Peyer's patch (tissue), 4 donors: Measurements from ENCODE around the gene NGB. TPM values are rescaled to one million over a fixed set of nuclear protein-coding genes. Genes with fewer than 3 reads are reported as not detected.

Source experiments
- DNase-seq, 3 donors: peaks; one replicate each; pipeline ENCODE4 v3.0.0-alpha.2; 2017 to 2019
- H3K27ac ChIP-seq, 4 donors: fragments of 200-600 bp; sonication (generic); one replicate each; pipeline ENCODE4 v1.5.1; 2016 to 2019
- H3K27me3 ChIP-seq, 2 donors: fragments of 200-600 bp; sonication (generic); one replicate each; pipeline ENCODE4 v1.5.1; 2019
- H3K36me3 ChIP-seq, 3 donors: fragments of 200-600 bp; sonication (generic); one replicate each; pipeline ENCODE4 v1.5.1; 2016 to 2019
- H3K4me1 ChIP-seq, 4 donors: fragments of 200-600 bp; sonication (generic); one replicate each; pipeline ENCODE4 v1.5.1; 2016 to 2019
- H3K4me3 ChIP-seq, 4 donors: fragments of 200-600 bp; sonication (generic); 1 replicate in 3 of 4; 2 replicates in 1 of 4; pipeline ENCODE4 v1.5.1; 2016 to 2019; ENCODE audit warnings: mild to moderate bottlenecking in 1 of 4
- H3K9me3 ChIP-seq, 4 donors: fragments of 200-600 bp; sonication (generic); one replicate each; pipeline ENCODE4 v1.5.1; 2016 to 2019; ENCODE audit warnings: mild to moderate bottlenecking in 1 of 4
- CTCF ChIP-seq, 6 experiments: fragments of 450-650 bp in 4 of 6; fragments of 200-600 bp in 2 of 6; sonication (generic) in 1 of 6; IDR thresholded peaks; one replicate each; pipeline ENCODE4 v1.5.1; 2017 to 2019; ENCODE audit warnings: antibody characterized with exemption in 6 of 6, mild to moderate bottlenecking in 3 of 6, moderate library complexity in 1 of 6
- POLR2A ChIP-seq, 2 donors: fragments of 450-650 bp; IDR thresholded peaks; one replicate each; pipeline ENCODE4 v1.5.1; 2017; ENCODE audit warnings: antibody characterized with exemption in 2 of 2, mild to moderate bottlenecking in 2 of 2, moderate library complexity in 2 of 2
- small RNA-seq, 2 donors: library from RNA; depleted of rRNA; stranded (forward); fragments of <200 nt; gene quantifications; one replicate each; pipeline ENCODE3, GENCODE V24; 2016
- total RNA-seq, 4 donors: library from RNA; depleted of rRNA; stranded (reverse); fragments of >200 nt; gene quantifications; one replicate each; pipeline ENCODE4 v1.1.0, GENCODE V29; 2016

The NGB gene
- total RNA-seq, 4 donors from 2014 or later, result not detected

GRCh38 chr14:77222546-77223225 is 48.3 kb downstream of the NGB start:
- Histone ChIP-seq H3K4me3 (no peak overlapping the region), H3K4me1 (no peaks in the 10 kb centered on the region), H3K27ac (no peak overlapping the region), H3K36me3 (no peaks in the 10 kb centered on the region), H3K27me3 (no peaks in the 10 kb centered on the region), H3K9me3 (no peaks in the 10 kb centered on the region)
- no peak for DNase-seq
- TF ChIP-seq CTCF (IDR thresholded peaks at IDR 0.05) (no peak), POLR2A (IDR thresholded peaks at IDR 0.05) (no peak)

DNA sequence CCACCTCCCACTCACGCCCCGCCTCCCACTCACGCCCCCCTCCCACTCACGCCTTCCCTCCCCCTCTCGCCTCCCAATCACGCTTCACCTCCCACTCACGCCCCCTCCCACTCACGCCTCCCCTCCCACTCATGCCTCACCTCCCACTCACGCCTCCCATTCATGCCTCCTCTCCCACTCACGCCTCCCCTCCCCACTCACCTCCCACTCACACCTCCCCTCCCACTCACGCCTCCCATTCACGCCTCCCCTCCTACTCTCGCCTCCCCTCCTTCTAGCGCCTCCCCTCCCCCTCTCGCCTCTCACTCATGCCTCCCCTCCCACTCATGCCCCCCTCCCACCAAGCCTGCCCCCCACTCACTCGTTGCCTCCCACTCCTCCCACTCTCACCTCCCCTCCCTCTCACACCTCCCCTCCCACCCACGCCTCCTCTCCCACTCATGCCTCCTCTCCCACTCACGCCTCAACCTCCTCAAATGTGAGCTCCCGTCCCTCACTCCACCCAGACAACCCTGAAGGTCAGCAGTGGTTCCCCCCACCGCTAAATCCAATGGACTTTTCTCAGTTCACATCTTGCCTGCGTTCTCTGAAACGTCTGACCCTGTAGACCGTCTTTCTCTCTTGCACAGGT is 49.6 kb downstream of the NGB start:
- Histone ChIP-seq H3K27ac (no peak overlapping the region), H3K27me3 (no peaks in the 10 kb centered on the region), H3K36me3 (no peaks in the 10 kb centered on the region), H3K9me3 (no peaks in the 10 kb centered on the region), H3K4me3 (no peak overlapping the region), H3K4me1 (no peaks in the 10 kb centered on the region)
- no peak for DNase-seq
- TF ChIP-seq POLR2A (IDR thresholded peaks at IDR 0.05) (no peak), CTCF (IDR thresholded peaks at IDR 0.05) (no peak)

GRCh38 chr14:77220246-77221017 is 50.6 kb downstream of the NGB start:
- Histone ChIP-seq H3K9me3 (no peaks in the 10 kb centered on the region), H3K27me3 (no peaks in the 10 kb centered on the region), H3K4me1 (no peaks in the 10 kb centered on the region), H3K4me3 (no peak overlapping the region), H3K27ac (no peak overlapping the region), H3K36me3 (no peaks in the 10 kb centered on the region)
- no peak for DNase-seq
- TF ChIP-seq CTCF (IDR thresholded peaks at IDR 0.05), result no peak
- TF ChIP-seq POLR2A (IDR thresholded peaks at IDR 0.05), result no peak

DNA sequence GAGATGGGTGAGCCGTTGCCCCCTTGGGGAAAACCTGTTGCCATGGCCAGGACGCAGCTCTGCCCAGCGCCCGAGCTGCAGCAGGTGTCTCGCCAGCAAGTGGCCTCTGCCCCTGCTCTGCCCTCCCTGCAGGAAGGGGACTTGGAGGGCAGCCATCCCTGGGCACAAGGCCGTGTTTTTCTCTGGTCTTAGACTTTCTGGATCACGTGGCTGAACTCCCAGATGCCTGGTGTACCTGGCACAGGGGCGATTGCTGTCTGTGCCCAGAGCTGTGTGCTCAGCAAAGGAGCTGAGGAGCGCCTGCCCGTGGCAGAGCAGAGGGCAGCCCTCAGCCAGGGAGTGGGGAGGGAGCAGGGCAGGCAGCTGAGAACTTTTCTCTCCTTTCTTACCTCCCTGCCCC is 51.4 kb downstream of the NGB start:
- Histone ChIP-seq H3K27me3 (no peaks in the 10 kb centered on the region), H3K36me3 (no peaks in the 10 kb centered on the region), H3K4me1 (no peaks in the 10 kb centered on the region), H3K27ac (no peak overlapping the region), H3K4me3 (no peak overlapping the region), H3K9me3 (no peaks in the 10 kb centered on the region)
- TF ChIP-seq CTCF (IDR thresholded peaks at IDR 0.05) (no peak), POLR2A (IDR thresholded peaks at IDR 0.05) (no peak)
- no peak for DNase-seq

- no peaks in the 10 kb centered on the region for H3K4me1 ChIP-seq
- H3K27ac ChIP-seq, result no peak overlapping the region
- DNase-seq, result no peak
- H3K36me3 ChIP-seq, result no peaks in the 10 kb centered on the region
- H3K4me3 ChIP-seq, result no peak overlapping the region
- no peaks in the 10 kb centered on the region for H3K9me3 ChIP-seq
- no peaks in the 10 kb centered on the region for H3K27me3 ChIP-seq
- TF ChIP-seq CTCF (IDR thresholded peaks at IDR 0.05) (no peak), POLR2A (IDR thresholded peaks at IDR 0.05) (no peak)
Measured at GRCh38 chr14:77217551-77217950, 53.5 kb downstream of the NGB start.

Small RNAs within 50 kb of the gene (small RNA-seq; reads per million reads assigned to genes)
- gene MIR1260A, result 0 reads per million in 2 donors

Other genes starting within 250 kb of the NGB start
- 10 to 100 TPM; 10.3 to 20.6 (median 16.4) TPM for gene IRF2BPL, start 242.5 kb downstream of the NGB start, total RNA-seq
- gene CIPC, start 172.9 kb downstream of the NGB start, total RNA-seq, result 10 to 100 TPM; 22.3 to 66.7 (median 52.1) TPM
- gene ZDHHC22, start 129.4 kb downstream of the NGB start, total RNA-seq, result under 1 TPM in 1 of 4 donors, not detected in 3; 0.57 TPM
- 10 to 100 TPM in 2 of 4 donors, 1 to 10 TPM in 2; 3.3 to 43.7 (median 11.3) TPM for gene TMEM63C, start 89.4 kb downstream of the NGB start, total RNA-seq
- 10 to 100 TPM; 19.0 to 43.0 (median 31.6) TPM for gene POMT2, start 49.7 kb upstream of the NGB start, total RNA-seq
- gene GSTZ1, start 49.8 kb upstream of the NGB start, total RNA-seq, result 10 to 100 TPM; 18.0 to 49.9 (median 36.0) TPM
- gene TMED8, start 105.9 kb upstream of the NGB start, total RNA-seq, result 1 to 10 TPM; 7.4 to 9.9 (median 7.5) TPM
- 1 to 10 TPM in 1 of 4 donors, under 1 TPM in 1, not detected in 2; 0.35 to 1.7 TPM for gene SAMD15, start 106.2 kb upstream of the NGB start, total RNA-seq
- gene NOXRED1, start 152.3 kb upstream of the NGB start, total RNA-seq, result 1 to 10 TPM in 2 of 4 donors, not detected in 2; 1.2 to 2.8 TPM
- 10 to 100 TPM; 19.0 to 55.3 (median 25.3) TPM for gene VIPAS39, start 186.4 kb upstream of the NGB start, total RNA-seq
- gene AHSA1, start 186.9 kb upstream of the NGB start, total RNA-seq, result 100 to 1,000 TPM in 1 of 4 donors, 10 to 100 TPM in 3; 56.6 to 129 (median 80.9) TPM
- not detected for gene ISM2, start 227.6 kb upstream of the NGB start, total RNA-seq